Psoas muscle (tissue), 8 donors: ENCODE results near the gene GALK1. TPM values are rescaled to one million over a fixed set of nuclear protein-coding genes. Genes with fewer than 3 reads are reported as not detected.
A peak's percentile ranks its signal among the peaks of the same experiment; 100 is the strongest.

Experiments used
- ATAC-seq, 4 donors: fragments of 200-7000 bp; cut with Tn5 transposase; one replicate each; pipeline ENCODE4 v1.9.1; 2020; ENCODE audit warnings: moderate library complexity in 3 of 4, mild to moderate bottlenecking in 2 of 4
- DNase-seq, 2 donors: peaks; one replicate each; pipeline ENCODE4 v3.0.0-alpha.2; 2020
- H3K27ac ChIP-seq: fragments of 200-600 bp; one replicate; pipeline ENCODE4 v1.8.0; 2022
- H3K27me3 ChIP-seq, 3 donors: fragments of 200-600 bp in 1 of 3; one replicate each; pipeline versions ENCODE4 v1.6.1 to v1.8.0; 2013 to 2022; ENCODE audit warnings: low read length in 2 of 3, mild to moderate bottlenecking in 2 of 3, moderate library complexity in 1 of 3; ENCODE audit not compliant: insufficient read depth in 3 of 3
- H3K36me3 ChIP-seq, 2 donors: fragments of 200-600 bp in 1 of 2; one replicate each; pipeline versions ENCODE4 v1.6.1 to v1.8.0; 2013 to 2022; ENCODE audit warnings: low read depth in 1 of 2, mild to moderate bottlenecking in 1 of 2, moderate library complexity in 1 of 2; ENCODE audit not compliant: insufficient read depth in 1 of 2
- H3K4me1 ChIP-seq: fragments of 200-600 bp; one replicate; pipeline ENCODE4 v1.8.0; 2022
- H3K4me3 ChIP-seq: fragments of 200-600 bp; one replicate; pipeline ENCODE4 v1.8.0; 2022; ENCODE audit warnings: mild to moderate bottlenecking
- H3K9me3 ChIP-seq: fragments of 200-600 bp; one replicate; pipeline ENCODE4 v1.8.0; 2022
- WGBS, 3 donors: extraction: QIAGEN DNeasy Blood & Tissue Kit; methylation state at CpG; one replicate each; pipeline versions ENCODE4 v1.1.6 to v1.1.7; 2013; 5-methylcytosine and 5-hydroxymethylcytosine counted together
- intact Hi-C, 2 donors: fragments of 100-400 bp; cut with DNase I; formaldehyde crosslinking; loops; one replicate each; pipeline versions ENCODE4 v1.11.0 to v1.14.2; 2022
- polyA plus RNA-seq, 3 donors: library from polyadenylated mRNA; stranded (reverse); fragments of 200-250 nt; gene quantifications; one replicate each; pipeline ENCODE4 v1.2.3, GENCODE V29; 2013
- total RNA-seq, 4 donors: library from RNA; stranded (reverse); fragmentation: NEBNext Ultra II Directional in 2 of 4; extraction: Animal tissue kit (Norgen Biotek cat#: 25700) in 2 of 4; gene quantifications; one replicate each; pipeline versions ENCODE4 v1.2.1 to v1.2.4, GENCODE V29; 2021 to 2023
- TF ChIP-seq, protein P1 (sequence below): fragments of 200-600 bp; IDR thresholded peaks from one replicate; pipeline ENCODE4 v1.8.0; 2022; ENCODE audit warnings: antibody characterized with exemption
- donor health status: healthy with polysubstance abuse.
- donor health status: DM: no; HTN: no; CAD: no; lungs with moderate emphysema.
- donor health status: Bipolar disorder and iron deficiency.
- donor health status: healthy.
- donor health status: DM: yes; HTN: yes; CAD: no.
- donor health status: DM: no; HTN: no; CAD: no.
- donor health status: DM: no; HTN: no; CAD: no.
- donor health status: DM: yes; HTN: yes; CAD: no.

Gene GALK1
- total and polyA plus RNA-seq, 7 donors = 7.1 to 13.2 (median 9.8) TPM

DNA sequence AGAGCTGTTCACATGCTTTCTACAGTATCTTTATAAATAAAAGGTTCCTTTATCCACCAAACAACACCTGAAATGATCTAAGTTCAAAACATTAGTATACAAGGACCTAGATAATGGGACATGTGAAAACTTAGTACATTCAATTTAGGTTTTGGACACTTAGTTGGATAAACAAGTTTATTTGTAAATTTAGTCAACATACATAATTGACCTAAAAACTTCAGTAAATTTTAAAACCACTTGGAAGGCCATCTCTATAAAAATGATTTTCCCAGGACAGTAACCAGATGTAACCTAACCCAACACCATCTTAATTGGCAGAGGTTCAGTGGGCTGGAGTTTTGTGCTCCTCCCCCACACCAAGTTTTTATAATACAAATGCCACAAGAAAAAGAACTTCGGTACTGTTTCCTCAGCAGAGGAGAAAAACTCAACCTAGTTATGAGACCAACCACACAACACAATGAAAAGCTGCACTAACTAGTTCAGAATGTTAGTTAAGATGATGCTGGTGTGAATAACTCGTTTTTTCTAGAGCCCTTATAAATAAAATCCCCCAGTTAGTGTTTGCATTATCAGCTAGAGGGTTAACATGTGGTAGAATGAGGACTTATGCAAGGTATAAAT is 12.4 kb upstream of the GALK1 start:
- H3K4me3 ChIP-seq = peak overlapping the region; percentile 88
- intact Hi-C loops = loop anchor here in 1 of 2 donors (5.0 kb wide), 1 partner anchor 70 kb away; no protein-coding TSS in a partner anchor
- peaks cover 0 to 45% of the 10 kb centered on the region in 2 donors for H3K36me3 ChIP-seq
- TF ChIP-seq, protein P1, sequence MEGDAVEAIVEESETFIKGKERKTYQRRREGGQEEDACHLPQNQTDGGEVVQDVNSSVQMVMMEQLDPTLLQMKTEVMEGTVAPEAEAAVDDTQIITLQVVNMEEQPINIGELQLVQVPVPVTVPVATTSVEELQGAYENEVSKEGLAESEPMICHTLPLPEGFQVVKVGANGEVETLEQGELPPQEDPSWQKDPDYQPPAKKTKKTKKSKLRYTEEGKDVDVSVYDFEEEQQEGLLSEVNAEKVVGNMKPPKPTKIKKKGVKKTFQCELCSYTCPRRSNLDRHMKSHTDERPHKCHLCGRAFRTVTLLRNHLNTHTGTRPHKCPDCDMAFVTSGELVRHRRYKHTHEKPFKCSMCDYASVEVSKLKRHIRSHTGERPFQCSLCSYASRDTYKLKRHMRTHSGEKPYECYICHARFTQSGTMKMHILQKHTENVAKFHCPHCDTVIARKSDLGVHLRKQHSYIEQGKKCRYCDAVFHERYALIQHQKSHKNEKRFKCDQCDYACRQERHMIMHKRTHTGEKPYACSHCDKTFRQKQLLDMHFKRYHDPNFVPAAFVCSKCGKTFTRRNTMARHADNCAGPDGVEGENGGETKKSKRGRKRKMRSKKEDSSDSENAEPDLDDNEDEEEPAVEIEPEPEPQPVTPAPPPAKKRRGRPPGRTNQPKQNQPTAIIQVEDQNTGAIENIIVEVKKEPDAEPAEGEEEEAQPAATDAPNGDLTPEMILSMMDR = no peak
- ATAC-seq = no peak
- WGBS, 3 donors = 2 to 4% (median 3%) methylated on average over 2 of the region's 2 CpGs
- H3K27me3 ChIP-seq = no peaks in the 10 kb centered on the region
- peak overlapping the region; percentile 99 for H3K27ac ChIP-seq
- no peak for DNase-seq
- no peaks in the 10 kb centered on the region for H3K9me3 ChIP-seq
- H3K4me1 ChIP-seq = peaks cover 46% of the 10 kb centered on the region

DNA sequence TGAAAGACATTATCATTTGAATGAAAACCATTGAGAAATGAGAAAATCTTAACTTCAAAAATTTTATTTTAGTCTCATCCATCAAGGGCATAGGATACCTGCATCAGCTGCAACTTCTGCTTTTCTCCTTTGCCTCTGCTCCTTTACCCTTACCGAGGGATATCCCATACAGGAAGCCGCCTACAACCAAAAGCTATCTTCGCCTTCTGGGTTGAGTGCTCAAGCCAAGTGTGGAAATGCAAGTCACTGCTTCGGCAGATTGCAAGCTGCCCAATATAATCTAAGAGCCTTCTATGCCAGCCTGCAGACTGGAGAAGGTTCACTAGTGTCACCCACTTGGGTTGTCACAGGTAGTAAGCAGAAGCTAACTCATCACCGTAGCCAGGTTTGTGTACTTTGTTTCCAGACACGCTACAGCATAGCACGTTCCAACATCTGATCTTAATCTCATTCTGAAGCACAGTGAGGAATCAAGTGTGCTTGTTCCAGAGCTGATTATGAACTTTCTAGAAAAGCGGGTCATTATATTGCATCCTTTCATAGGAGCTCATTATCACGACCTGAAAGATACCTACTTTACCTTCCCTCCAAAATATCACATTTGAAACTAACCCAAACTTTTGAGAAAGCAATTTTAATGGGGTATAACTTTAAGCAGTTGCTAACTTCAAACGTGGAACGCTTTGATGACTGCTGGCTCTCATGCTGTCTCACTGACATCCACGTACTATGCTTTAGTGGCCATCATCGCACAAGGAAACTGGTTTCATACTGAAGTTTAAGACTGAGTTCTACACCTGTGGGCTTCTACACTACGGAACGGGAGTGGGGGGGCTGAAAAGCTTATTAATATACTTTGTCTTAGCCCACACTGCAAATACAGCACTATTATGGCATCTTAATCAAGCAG is 11.6 kb upstream of the GALK1 start:
- H3K27ac ChIP-seq = peak overlapping the region; percentile 99
- H3K27me3 ChIP-seq = no peaks in the 10 kb centered on the region
- WGBS, 3 donors = 8 to 15% (median 9%) methylated on average over 15 of the region's 15 CpGs
- TF ChIP-seq, protein P1 = no peak
- DNase-seq (no peak), ATAC-seq (no peak)
- peak overlapping the region; percentile 88 for H3K4me3 ChIP-seq
- intact Hi-C loops = loop anchor here in 1 of 2 donors (5.0 kb wide), 1 partner anchor 71 kb away; no protein-coding TSS in a partner anchor
- H3K9me3 ChIP-seq = no peaks in the 10 kb centered on the region
- H3K36me3 ChIP-seq = peaks cover 0 to 45% of the 10 kb centered on the region in 2 donors
- H3K4me1 ChIP-seq = peaks cover 51% of the 10 kb centered on the region

DNA sequence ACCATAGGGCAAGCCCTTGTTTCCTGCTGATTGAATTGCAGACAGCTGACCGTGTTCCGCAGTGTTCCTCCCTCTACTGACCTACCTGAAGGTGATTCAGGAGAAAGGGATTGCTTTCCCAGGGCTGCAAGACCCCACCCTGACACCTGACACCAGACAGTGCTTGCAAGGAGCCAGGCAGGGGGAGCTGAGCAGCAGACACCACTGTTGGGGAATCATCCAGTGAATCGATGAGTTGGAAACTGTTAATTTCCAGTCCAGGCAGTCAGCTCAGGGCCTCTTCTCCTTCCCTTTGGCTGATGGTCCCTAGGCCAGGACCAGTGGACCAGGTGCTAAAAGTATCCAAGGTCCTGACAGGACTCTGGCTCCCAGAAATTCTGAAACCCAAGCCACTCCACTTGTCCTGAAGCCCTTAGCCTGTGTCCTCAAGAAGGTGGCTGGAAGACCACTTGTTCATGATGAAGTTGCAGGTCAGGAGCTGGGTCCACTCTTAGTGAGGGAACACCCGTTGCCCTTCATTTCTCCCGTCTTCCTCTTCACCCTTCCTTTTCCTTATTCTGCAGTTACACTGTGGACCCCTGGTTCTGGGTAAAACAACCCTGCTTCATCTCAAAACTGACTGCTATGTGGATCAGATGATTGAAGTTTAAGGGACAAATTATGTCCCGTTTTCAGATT is 10.1 kb upstream of the GALK1 start:
- intact Hi-C loops = loop anchor here in 1 of 2 donors (5.0 kb wide), 1 partner anchor 72 kb away; no protein-coding TSS in a partner anchor
- H3K36me3 ChIP-seq = peaks cover 0 to 45% of the 10 kb centered on the region in 2 donors
- TF ChIP-seq, protein P1 = no peak

DNA sequence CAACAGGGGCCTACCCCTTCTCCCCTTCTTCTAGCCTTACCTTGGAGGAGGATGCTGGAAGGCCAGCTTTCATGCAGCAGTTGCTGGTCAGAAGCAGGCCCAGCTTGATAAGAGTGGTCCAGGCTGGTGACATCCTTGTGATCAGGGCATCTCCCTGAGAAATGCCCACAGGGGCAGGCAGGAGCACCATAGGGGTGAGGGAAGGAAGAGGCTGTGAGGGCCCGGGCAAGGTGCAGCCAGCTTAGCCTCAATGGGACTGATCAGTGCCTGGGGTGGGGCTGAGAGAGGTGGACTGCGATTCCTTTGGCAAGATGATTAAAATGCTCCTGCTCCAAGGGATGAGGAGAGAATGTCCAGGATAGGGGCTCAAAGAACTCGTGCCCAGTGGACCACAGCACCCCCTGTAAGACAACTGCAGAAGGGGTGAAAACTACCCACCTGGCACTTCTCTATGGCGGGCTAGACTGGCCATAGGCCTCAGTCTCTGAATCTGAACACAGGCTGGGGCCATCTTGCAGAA is 9.5 kb upstream of the GALK1 start:
- Histone ChIP-seq H3K4me3 (no peak overlapping the region), H3K27me3 (no peaks in the 10 kb centered on the region), H3K4me1 (peaks cover 51% of the 10 kb centered on the region), H3K9me3 (no peaks in the 10 kb centered on the region), H3K36me3 (peaks cover 0 to 45% of the 10 kb centered on the region in 2 donors), H3K27ac (peak overlapping the region; percentile 99)
- 84 to 91% (median 84%) methylated on average over 4 of the region's 4 CpGs for WGBS, 3 donors
- DNase-seq (peak in 1 of 2 donors; percentile 66), ATAC-seq (no peak)
- TF ChIP-seq, protein P1 = no peak
- intact Hi-C loops = no loop called here

More for the DNA sequence above, 10.1 kb upstream of the GALK1 start:
- ATAC-seq (peak in 1 of 4 donors; percentile 11), DNase-seq (peak in 1 of 2 donors; percentile 63)
- Histone ChIP-seq H3K9me3 (no peaks in the 10 kb centered on the region), H3K4me3 (peak overlapping the region; percentile 88), H3K4me1 (peaks cover 51% of the 10 kb centered on the region), H3K27ac (peak overlapping the region; percentile 99), H3K27me3 (no peaks in the 10 kb centered on the region)
- 37 to 69% (median 46%) methylated on average over 6 of the region's 6 CpGs for WGBS, 3 donors
